ENCODE data around the gene ZNF808. TPM values are rescaled to one million over a fixed set of nuclear protein-coding genes. Genes with fewer than 3 reads are reported as not detected.
A peak's percentile ranks its signal among the peaks of the same experiment; 100 is the strongest.
"Not testable (repeated sequence)": the region's sequence is repeated elsewhere in the genome, so short reads cannot be mapped to it uniquely, and the experiment has no call there.

The ZNF808 gene
- total RNA-seq, 1 donor from 2014 or later = 33.7 TPM

- Mint-ChIP-seq H3K27ac (peak overlapping the region; percentile 86), H3K36me3 (ENCODE audit: low read depth) (peaks cover 42% of the 10 kb centered on the region), H3K27me3 (no peaks in the 10 kb centered on the region), H3K9me3 (peaks cover 2% of the 10 kb centered on the region), H3K4me1 (peaks cover 23% of the 10 kb centered on the region), H3K4me3 (peak overlapping the region; percentile 92)
- CTCF ChIA-PET = no interaction called here
- TF ChIP-seq, protein P1, sequence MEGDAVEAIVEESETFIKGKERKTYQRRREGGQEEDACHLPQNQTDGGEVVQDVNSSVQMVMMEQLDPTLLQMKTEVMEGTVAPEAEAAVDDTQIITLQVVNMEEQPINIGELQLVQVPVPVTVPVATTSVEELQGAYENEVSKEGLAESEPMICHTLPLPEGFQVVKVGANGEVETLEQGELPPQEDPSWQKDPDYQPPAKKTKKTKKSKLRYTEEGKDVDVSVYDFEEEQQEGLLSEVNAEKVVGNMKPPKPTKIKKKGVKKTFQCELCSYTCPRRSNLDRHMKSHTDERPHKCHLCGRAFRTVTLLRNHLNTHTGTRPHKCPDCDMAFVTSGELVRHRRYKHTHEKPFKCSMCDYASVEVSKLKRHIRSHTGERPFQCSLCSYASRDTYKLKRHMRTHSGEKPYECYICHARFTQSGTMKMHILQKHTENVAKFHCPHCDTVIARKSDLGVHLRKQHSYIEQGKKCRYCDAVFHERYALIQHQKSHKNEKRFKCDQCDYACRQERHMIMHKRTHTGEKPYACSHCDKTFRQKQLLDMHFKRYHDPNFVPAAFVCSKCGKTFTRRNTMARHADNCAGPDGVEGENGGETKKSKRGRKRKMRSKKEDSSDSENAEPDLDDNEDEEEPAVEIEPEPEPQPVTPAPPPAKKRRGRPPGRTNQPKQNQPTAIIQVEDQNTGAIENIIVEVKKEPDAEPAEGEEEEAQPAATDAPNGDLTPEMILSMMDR (IDR thresholded peaks at IDR 0.05) = no peak
- intact Hi-C loops (cut with micrococcal nuclease) = loop anchor here (1.0 to 5.0 kb wide), 4 partner anchors 34 to 566 kb away; partner anchors contain the start of genes ZNF160, ZNF701 and ZNF816
- POLR2A ChIA-PET = no interaction called here
- peak; percentile 30 for ATAC-seq (ENCODE audit: low read depth)
- DNase-seq = peak; percentile 32
Measured at GRCh38 chr19:52536448-52536800, 9.0 kb downstream of the ZNF808 start.

- H3K27ac Mint-ChIP-seq; H3K4me3 Mint-ChIP-seq; H3K9me3 Mint-ChIP-seq; CTCF ChIA-PET; POLR2A ChIA-PET; ATAC-seq (ENCODE audit: low read depth); DNase-seq; H3K27me3 Mint-ChIP-seq: not testable (repeated sequence)
- Mint-ChIP-seq H3K36me3 (ENCODE audit: low read depth) (peaks cover 45% of the 10 kb centered on the region), H3K4me1 (peaks cover 30% of the 10 kb centered on the region)
- intact Hi-C loops (cut with micrococcal nuclease) = loop anchor here (5.0 kb wide), 3 partner anchors 352 to 563 kb away; partner anchors contain the start of genes ZNF160 and ZNF816
Measured at GRCh38 chr19:52538815-52539214, 11.3 kb downstream of the ZNF808 start.

DNA sequence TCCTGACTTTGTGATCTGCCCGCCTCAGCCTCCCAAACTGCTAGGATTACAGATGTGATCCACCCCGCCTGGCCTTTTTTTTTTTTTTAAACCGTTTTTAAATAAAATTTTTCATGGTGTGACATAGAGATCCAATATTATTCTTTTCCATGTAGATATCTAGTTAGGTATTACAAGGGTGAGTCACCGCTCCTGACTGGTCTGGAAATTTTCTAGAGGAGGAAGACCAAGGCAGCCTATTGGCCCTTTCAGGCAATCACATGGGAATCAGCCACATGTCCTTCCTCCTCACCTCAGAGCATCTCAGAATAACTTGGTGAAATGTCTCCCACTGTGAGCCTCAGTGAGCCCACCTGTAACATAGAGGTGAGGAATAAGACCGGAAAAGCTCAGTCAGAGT lies 13.7 kb downstream of the ZNF808 start:
- CTCF ChIA-PET; H3K4me3 Mint-ChIP-seq; H3K27me3 Mint-ChIP-seq; H3K9me3 Mint-ChIP-seq; H3K27ac Mint-ChIP-seq; ATAC-seq (ENCODE audit: low read depth); intact Hi-C loops (cut with micrococcal nuclease); DNase-seq; POLR2A ChIA-PET: not testable (repeated sequence)
- Mint-ChIP-seq H3K4me1 (peaks cover 23% of the 10 kb centered on the region), H3K36me3 (ENCODE audit: low read depth) (peaks cover 58% of the 10 kb centered on the region)

- H3K27ac Mint-ChIP-seq = no peak overlapping the region
- POLR2A ChIA-PET = no interaction called here
- intact Hi-C loops (cut with micrococcal nuclease) = no loop called here
- TF ChIP-seq, protein P1 (IDR thresholded peaks at IDR 0.05) = no peak
- peaks cover 6% of the 10 kb centered on the region for H3K9me3 Mint-ChIP-seq
- peaks cover 58% of the 10 kb centered on the region for H3K36me3 Mint-ChIP-seq (ENCODE audit: low read depth)
- no peak for DNase-seq
- CTCF ChIA-PET = no interaction called here
- no peak overlapping the region for H3K4me3 Mint-ChIP-seq
- ATAC-seq (ENCODE audit: low read depth) = no peak
- no peaks in the 10 kb centered on the region for H3K27me3 Mint-ChIP-seq
- H3K4me1 Mint-ChIP-seq = peaks cover 19% of the 10 kb centered on the region
Measured at GRCh38 chr19:52541608-52542007, 14.1 kb downstream of the ZNF808 start.

DNA sequence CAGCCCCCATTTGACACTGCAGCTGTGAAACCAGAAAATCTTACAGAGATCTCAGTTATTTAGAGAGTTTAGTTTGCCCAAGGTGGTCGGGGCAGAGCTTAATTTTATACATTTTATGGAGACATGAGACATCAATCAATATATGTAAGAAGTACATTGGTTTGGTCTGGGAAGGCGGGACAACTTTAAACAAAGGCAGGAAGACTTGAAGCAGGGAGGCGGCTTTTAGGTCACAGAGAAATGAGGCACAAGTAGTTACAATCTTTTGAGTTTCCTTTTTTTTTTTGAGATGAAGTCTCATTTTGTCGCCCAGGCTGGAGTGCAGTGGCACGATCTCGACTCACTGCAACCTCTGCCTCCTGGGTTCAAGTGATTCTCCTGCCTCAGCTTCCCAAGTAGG lies 15.1 kb downstream of the ZNF808 start:
- H3K27ac Mint-ChIP-seq; ATAC-seq (ENCODE audit: low read depth); intact Hi-C loops (cut with micrococcal nuclease); H3K27me3 Mint-ChIP-seq; CTCF ChIA-PET; H3K9me3 Mint-ChIP-seq; H3K4me3 Mint-ChIP-seq; POLR2A ChIA-PET; DNase-seq: not testable (repeated sequence)
- Mint-ChIP-seq H3K4me1 (peaks cover 14% of the 10 kb centered on the region), H3K36me3 (ENCODE audit: low read depth) (peaks cover 67% of the 10 kb centered on the region)

DNA sequence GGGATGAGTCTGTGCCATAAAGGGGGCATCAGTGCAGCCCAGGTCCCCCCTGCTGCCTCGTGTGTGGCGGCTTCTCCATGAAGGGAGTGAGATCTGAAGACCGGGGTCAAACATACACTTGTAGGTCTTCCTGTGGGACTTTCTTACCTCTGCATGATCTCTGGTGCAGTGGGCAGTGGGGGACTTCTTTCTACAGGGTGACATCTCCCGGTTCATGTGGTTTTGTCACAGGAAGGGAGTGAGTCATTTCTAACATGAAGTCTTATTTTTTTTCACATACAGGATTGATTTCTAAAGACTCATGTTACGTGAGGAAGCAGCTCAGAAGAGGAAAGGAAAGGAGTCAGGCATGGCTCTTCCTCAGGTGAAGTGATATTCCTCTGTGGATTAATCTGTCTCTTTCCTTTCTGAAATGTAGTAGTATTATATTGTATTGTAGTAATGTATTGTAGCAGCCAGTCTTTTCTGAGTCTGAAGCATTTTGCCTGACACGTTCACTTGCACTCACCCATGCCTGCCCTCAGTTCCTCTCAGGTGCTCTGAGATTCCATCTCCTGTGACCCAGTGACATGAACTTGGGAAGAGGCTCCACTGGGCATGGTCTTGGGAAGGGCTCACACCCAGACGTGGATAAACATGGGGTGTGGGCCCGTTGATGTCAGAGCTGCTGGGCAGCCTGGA lies 15.7 kb downstream of the ZNF808 start:
- ATAC-seq (ENCODE audit: low read depth) = peak; percentile 40

More for the DNA sequence above, 15.7 kb downstream of the ZNF808 start:
- no peak overlapping the region for H3K4me3 Mint-ChIP-seq
- peaks cover 72% of the 10 kb centered on the region for H3K36me3 Mint-ChIP-seq (ENCODE audit: low read depth)
- no peak for DNase-seq
- ChIA-PET CTCF (no interaction called here), POLR2A (no interaction called here)
- H3K27ac Mint-ChIP-seq = peak overlapping the region; percentile 37
- H3K4me1 Mint-ChIP-seq = peaks cover 14% of the 10 kb centered on the region
- intact Hi-C loops (cut with micrococcal nuclease) = no loop called here
- H3K27me3 Mint-ChIP-seq = no peaks in the 10 kb centered on the region
- TF ChIP-seq, protein P1 (IDR thresholded peaks at IDR 0.05) = no peak
- H3K9me3 Mint-ChIP-seq = peaks cover 10% of the 10 kb centered on the region
